A204.1 (cell line): ENCODE results near the gene TPRG1.
"Not testable (repeated sequence)": the region's sequence is repeated elsewhere in the genome, so short reads cannot be mapped to it uniquely, and the experiment has no call there.

Experiments used
- FAIRE-seq: peaks from 2 replicates; lab custom pipeline; 2012; peaks lifted over from hg19 to GRCh38; lab: Jason Lieb, UNC

Gene TPRG1

GRCh38 chr3:189316296-189317019, 144.7 kb downstream of the TPRG1 start:
- no peak for FAIRE-seq

GRCh38 chr3:189317911-189318310, 146.1 kb downstream of the TPRG1 start:
- FAIRE-seq: no peak

- FAIRE-seq: no peak
Observed at GRCh38 chr3:189320511-189320910, 148.7 kb downstream of the TPRG1 start.

- no peak for FAIRE-seq
Observed at GRCh38 chr3:189322339-189322738, 150.6 kb downstream of the TPRG1 start.

GRCh38 chr3:189324538-189325138, 152.9 kb downstream of the TPRG1 start:
- no peak for FAIRE-seq

GRCh38 chr3:189325454-189325853, 153.7 kb downstream of the TPRG1 start:
- no peak for FAIRE-seq

- not testable (repeated sequence) for FAIRE-seq
Observed at GRCh38 chr3:189329630-189330029, 157.9 kb downstream of the TPRG1 start.

GRCh38 chr3:189330066-189330465, 158.3 kb downstream of the TPRG1 start:
- FAIRE-seq: no peak

GRCh38 chr3:189331002-189331418, 159.2 kb downstream of the TPRG1 start:
- FAIRE-seq: no peak

GRCh38 chr3:189334064-189334920, 162.5 kb downstream of the TPRG1 start:
- FAIRE-seq: no peak

GRCh38 chr3:189337673-189338091, 165.9 kb downstream of the TPRG1 start:
- FAIRE-seq: no peak

GRCh38 chr3:189338366-189338765, 166.6 kb downstream of the TPRG1 start:
- no peak for FAIRE-seq

- no peak for FAIRE-seq
Observed at GRCh38 chr3:189339996-189340395, 168.2 kb downstream of the TPRG1 start.

GRCh38 chr3:189340680-189341460, 169.1 kb downstream of the TPRG1 start:
- no peak for FAIRE-seq

GRCh38 chr3:189342811-189343210, 171.0 kb downstream of the TPRG1 start:
- FAIRE-seq: no peak

GRCh38 chr3:189344996-189345395, 173.2 kb downstream of the TPRG1 start:
- no peak for FAIRE-seq

GRCh38 chr3:189349772-189350171, 178.0 kb downstream of the TPRG1 start:
- FAIRE-seq: no peak

- no peak for FAIRE-seq
Observed at GRCh38 chr3:189353318-189353965, 181.7 kb downstream of the TPRG1 start.

GRCh38 chr3:189353988-189354889, 182.5 kb downstream of the TPRG1 start:
- no peak for FAIRE-seq

- FAIRE-seq: no peak
Observed at GRCh38 chr3:189355115-189355480, 183.3 kb downstream of the TPRG1 start.
